Mesenchymal stem cell (in vitro differentiated cells and primary cell): ENCODE results near the gene SCARB2.

ENCODE experiments used
- DNase-seq: peaks from one replicate; pipeline ENCODE4 v3.0.0-alpha.2; 2013
- H2AFZ ChIP-seq: one replicate; pipeline ENCODE4 v1.6.1; 2013; ENCODE audit warnings: low read depth, mild to moderate bottlenecking, control low read depth, inconsistent platforms, low read length, moderate library complexity
- H2AK5ac ChIP-seq: 2 replicates; pipeline ENCODE4 v1.6.1; 2013; ENCODE audit warnings: low read length, moderate library complexity, mild to moderate bottlenecking, inconsistent platforms; ENCODE audit not compliant: severe bottlenecking
- H2BK120ac ChIP-seq: one replicate; pipeline ENCODE4 v1.6.1; 2013; ENCODE audit warnings: low read depth, mild to moderate bottlenecking, inconsistent platforms, low read length, moderate library complexity
- H2BK12ac ChIP-seq, 2 experiments: one replicate each; pipeline ENCODE4 v1.6.1; 2013; ENCODE audit warnings: inconsistent platforms in 2 of 2, low read length in 2 of 2, mild to moderate bottlenecking in 2 of 2, moderate library complexity in 2 of 2, control low read depth in 1 of 2
- H2BK15ac ChIP-seq: one replicate; pipeline ENCODE4 v1.6.1; 2013; ENCODE audit warnings: mild to moderate bottlenecking, low read depth, inconsistent platforms; ENCODE audit not compliant: poor library complexity, severe bottlenecking
- H2BK5ac ChIP-seq: 2 replicates; pipeline ENCODE4 v1.6.1; 2013; ENCODE audit warnings: low read depth, mild to moderate bottlenecking, low read length, control low read depth, inconsistent platforms; ENCODE audit not compliant: poor library complexity, severe bottlenecking
- H3K14ac ChIP-seq, 2 experiments: one replicate each; pipeline ENCODE4 v1.6.1; 2013; ENCODE audit warnings: inconsistent platforms in 2 of 2, low read length in 2 of 2, control low read depth in 1 of 2, mild to moderate bottlenecking in 1 of 2, moderate library complexity in 1 of 2
- H3K18ac ChIP-seq, 2 experiments: one replicate each; pipeline ENCODE4 v1.6.1; 2013; ENCODE audit warnings: inconsistent platforms in 2 of 2, low read length in 2 of 2, control low read depth in 1 of 2, low read depth in 1 of 2, mild to moderate bottlenecking in 1 of 2
- H3K23ac ChIP-seq, 2 experiments: one replicate each; pipeline ENCODE4 v1.6.1; 2013; ENCODE audit warnings: inconsistent platforms in 2 of 2, low read length in 2 of 2, mild to moderate bottlenecking in 2 of 2, moderate library complexity in 2 of 2, control low read depth in 1 of 2
- H3K27ac ChIP-seq: 2 replicates; pipeline ENCODE4 v1.5.1; 2013; ENCODE audit warnings: mild to moderate bottlenecking, moderate library complexity, low read length, control low read depth, inconsistent platforms; ENCODE audit not compliant: poor library complexity, severe bottlenecking
- H3K27me3 ChIP-seq, 2 experiments: 2 replicates each; pipeline versions ENCODE4 v1.6.1 to v1.7.0; 2013; ENCODE audit warnings: low read length in 2 of 2, mild to moderate bottlenecking in 2 of 2, moderate library complexity in 2 of 2, control low read depth in 1 of 2, inconsistent platforms in 1 of 2; ENCODE audit not compliant: control insufficient read depth in 1 of 2, insufficient read depth in 1 of 2
- H3K36me3 ChIP-seq, 2 experiments: 2 replicates each; pipeline versions ENCODE4 v1.6.1 to v1.7.0; 2013; ENCODE audit warnings: low read length in 2 of 2, control low read depth in 1 of 2, inconsistent platforms in 1 of 2, low read depth in 1 of 2, mild to moderate bottlenecking in 1 of 2; ENCODE audit not compliant: insufficient read depth in 2 of 2, control insufficient read depth in 1 of 2
- H3K4ac ChIP-seq, 2 experiments: one replicate each; pipeline ENCODE4 v1.6.1; 2013; ENCODE audit warnings: inconsistent platforms in 2 of 2, low read length in 2 of 2, mild to moderate bottlenecking in 2 of 2, moderate library complexity in 2 of 2, control low read depth in 1 of 2, low read depth in 1 of 2
- H3K4me1 ChIP-seq: 2 replicates; pipeline ENCODE4 v1.6.1; 2013; ENCODE audit warnings: low read depth, low read length, control low read depth; ENCODE audit not compliant: control insufficient read depth, insufficient read depth
- H3K4me2 ChIP-seq: 2 replicates; pipeline ENCODE4 v1.6.1; 2013; ENCODE audit warnings: low read length, mild to moderate bottlenecking, inconsistent platforms; ENCODE audit not compliant: poor library complexity, severe bottlenecking
- H3K4me3 ChIP-seq, 2 experiments: 2 replicates each; pipeline versions ENCODE4 v1.5.1 to v1.7.0; 2013; ENCODE audit warnings: low read length in 2 of 2, mild to moderate bottlenecking in 2 of 2, control low read depth in 1 of 2, low read depth in 1 of 2; ENCODE audit not compliant: insufficient read depth in 1 of 2
- H3K79me1 ChIP-seq: replicated peaks from 2 replicates; pipeline ENCODE4 v1.6.1; 2013; ENCODE audit warnings: mild to moderate bottlenecking, control low read depth, low read length, inconsistent platforms; ENCODE audit not compliant: poor library complexity, severe bottlenecking
- H3K9ac ChIP-seq: 2 replicates; pipeline ENCODE4 v1.7.0; 2013; ENCODE audit warnings: mild to moderate bottlenecking, low read length, moderate library complexity
- H3K9me3 ChIP-seq: 2 replicates; pipeline ENCODE4 v1.7.0; 2013; ENCODE audit warnings: mild to moderate bottlenecking, low read length; ENCODE audit not compliant: control insufficient read depth
- H4K8ac ChIP-seq: one replicate; pipeline ENCODE4 v1.6.1; 2013; ENCODE audit warnings: inconsistent platforms, mild to moderate bottlenecking, low read length, moderate library complexity
- H4K91ac ChIP-seq: one replicate; pipeline ENCODE4 v1.6.1; 2013; ENCODE audit warnings: mild to moderate bottlenecking, low read length, inconsistent platforms
- WGBS: methylation state at CpG from one replicate; pipeline ENCODE4 v1.1.7; 2013; ENCODE audit warnings: mixed read lengths; 5-methylcytosine and 5-hydroxymethylcytosine counted together

Gene SCARB2

GRCh38 chr4:76240236-76240635, 26.6 kb upstream of the SCARB2 start:
- no peak overlapping the region for H3K23ac ChIP-seq
- 100% methylated on average over 2 of the region's 2 CpGs for WGBS
- DNase-seq = no peak
- no peak overlapping the region for H4K8ac ChIP-seq
- H3K79me1 ChIP-seq = no peaks in the 10 kb centered on the region
- H2BK5ac ChIP-seq = no peak overlapping the region
- H3K14ac ChIP-seq = no peak overlapping the region
- H4K91ac ChIP-seq = no peak overlapping the region
- no peak overlapping the region for H2AFZ ChIP-seq
- no peaks in the 10 kb centered on the region for H3K36me3 ChIP-seq
- peaks cover 10 to 11% of the 10 kb centered on the region in 2 experiments for H3K27me3 ChIP-seq
- H3K4ac ChIP-seq = no peak overlapping the region
- no peak overlapping the region for H3K27ac ChIP-seq
- H2BK12ac ChIP-seq = no peak overlapping the region
- H2AK5ac ChIP-seq = no peak overlapping the region
- H3K9me3 ChIP-seq = peaks cover 36% of the 10 kb centered on the region
- H3K18ac ChIP-seq = no peak overlapping the region
- no peak overlapping the region for H2BK120ac ChIP-seq
- H3K9ac ChIP-seq = no peak overlapping the region
- H3K4me2 ChIP-seq = no peak overlapping the region
- H2BK15ac ChIP-seq = no peak overlapping the region
- no peaks in the 10 kb centered on the region for H3K4me1 ChIP-seq
- no peak overlapping the region for H3K4me3 ChIP-seq

- Histone ChIP-seq H3K14ac (no peak overlapping the region), H3K27me3 (peaks cover 8 to 9% of the 10 kb centered on the region in 2 experiments), H3K4me2 (no peak overlapping the region), H3K4me3 (no peak overlapping the region), H3K4ac (no peak overlapping the region), H3K36me3 (no peaks in the 10 kb centered on the region), H2AFZ (no peak overlapping the region), H3K23ac (no peak overlapping the region), H4K91ac (no peak overlapping the region), H2AK5ac (no peak overlapping the region), H3K27ac (no peak overlapping the region), H3K79me1 (no peaks in the 10 kb centered on the region), H3K9ac (no peak overlapping the region), H3K9me3 (peaks cover 36% of the 10 kb centered on the region), H2BK5ac (no peak overlapping the region), H2BK12ac (no peak overlapping the region), H2BK15ac (no peak overlapping the region), H3K4me1 (no peaks in the 10 kb centered on the region), H4K8ac (no peak overlapping the region), H2BK120ac (no peak overlapping the region), H3K18ac (no peak overlapping the region)
- DNase-seq = no peak
Observed at GRCh38 chr4:76238701-76239100, 25.1 kb upstream of the SCARB2 start.

- Histone ChIP-seq H3K4me2 (no peak overlapping the region), H2BK15ac (no peak overlapping the region), H2BK12ac (no peak overlapping the region), H3K4me3 (no peak overlapping the region), H3K27ac (no peak overlapping the region), H2BK5ac (no peak overlapping the region), H3K18ac (no peak overlapping the region), H3K79me1 (no peaks in the 10 kb centered on the region), H3K36me3 (no peaks in the 10 kb centered on the region), H2AFZ (no peak overlapping the region), H4K8ac (no peak overlapping the region), H3K9me3 (peaks cover 36% of the 10 kb centered on the region), H4K91ac (no peak overlapping the region), H2AK5ac (no peak overlapping the region), H3K4ac (no peak overlapping the region), H3K4me1 (no peaks in the 10 kb centered on the region), H3K14ac (no peak overlapping the region), H3K27me3 (peaks cover 8 to 9% of the 10 kb centered on the region in 2 experiments), H3K23ac (no peak overlapping the region), H3K9ac (no peak overlapping the region), H2BK120ac (no peak overlapping the region)
- 85% methylated on average over 4 of the region's 4 CpGs for WGBS
- no peak for DNase-seq
Observed at GRCh38 chr4:76238236-76238635, 24.6 kb upstream of the SCARB2 start.

- H3K9ac ChIP-seq = no peak overlapping the region
- no peak for DNase-seq
Observed at GRCh38 chr4:76235915-76236314, 22.3 kb upstream of the SCARB2 start.

More at GRCh38 chr4:76235915-76236314, 22.3 kb upstream of the SCARB2 start:
- H2BK120ac ChIP-seq = no peak overlapping the region
- H2BK5ac ChIP-seq = no peak overlapping the region
- no peak overlapping the region for H3K4me2 ChIP-seq
- H3K79me1 ChIP-seq = no peaks in the 10 kb centered on the region
- H2BK12ac ChIP-seq = no peak overlapping the region
- H4K8ac ChIP-seq = no peak overlapping the region
- H3K27ac ChIP-seq = no peak overlapping the region
- H3K18ac ChIP-seq = no peak overlapping the region
- no peak overlapping the region for H3K4me3 ChIP-seq
- no peaks in the 10 kb centered on the region for H3K36me3 ChIP-seq
- 38% methylated on average over 1 of the region's 1 CpG for WGBS
- H2AFZ ChIP-seq = no peak overlapping the region
- H2AK5ac ChIP-seq = no peak overlapping the region
- H3K4me1 ChIP-seq = no peaks in the 10 kb centered on the region
- no peak overlapping the region for H4K91ac ChIP-seq
- H3K14ac ChIP-seq = no peak overlapping the region
- H3K27me3 ChIP-seq = peaks cover under 1 to 6% of the 10 kb centered on the region in 2 experiments
- peaks cover 23% of the 10 kb centered on the region for H3K9me3 ChIP-seq
- no peak overlapping the region for H3K4ac ChIP-seq
- no peak overlapping the region for H3K23ac ChIP-seq
- H2BK15ac ChIP-seq = no peak overlapping the region
